ENCODE measurements around the gene SLC39A7.

Gene SLC39A7

GRCh38 chr6:33198853-33199436 lies 1.7 kb upstream of the SLC39A7 start:
- DNase-seq = no peak
- Histone ChIP-seq H4K12ac (ENCODE audit: low read depth, low read length) (no peak overlapping the region), H3K9me3 (ENCODE audit: insufficient read depth, low read depth, low read length) (peaks cover 3% of the 10 kb centered on the region), H3K27ac (ENCODE audit: low read depth, low read length) (no peak overlapping the region), H3K14ac (ENCODE audit: low read length) (no peak overlapping the region), H3K4me3 (ENCODE audit: low read depth, low read length) (no peak overlapping the region), H2AFZ (ENCODE audit: insufficient read depth, low read length, poor library complexity) (no peak overlapping the region), H3K4ac (ENCODE audit: low read depth, low read length) (no peak overlapping the region), H3K79me2 (ENCODE audit: control insufficient read depth, insufficient read depth, low read length, poor library complexity) (peaks cover 17% of the 10 kb centered on the region), H4K91ac (ENCODE audit: low read depth, low read length) (no peak overlapping the region), H3K4me2 (ENCODE audit: low read length) (peak overlapping the region; percentile 90), H4K8ac (ENCODE audit: low read depth, low read length) (no peak overlapping the region), H2BK120ac (ENCODE audit: insufficient read depth, low read length, poor library complexity) (no peak overlapping the region), H3K36me3 (ENCODE audit: control insufficient read depth in 1 of 2, insufficient read depth in 2 of 2, low read length in 2 of 2) (peaks cover 43 to 44% of the 10 kb centered on the region in 2 experiments), H2AK5ac (ENCODE audit: low read length) (no peak overlapping the region), H3K4me1 (ENCODE audit: control insufficient read depth in 1 of 2, insufficient read depth in 2 of 2, low read length in 2 of 2) (peaks cover 12 to 20% of the 10 kb centered on the region in 2 experiments), H3K18ac (ENCODE audit: low read length) (no peak overlapping the region), H3K79me1 (ENCODE audit: low read length) (peaks cover 11% of the 10 kb centered on the region), H3K27me3 (ENCODE audit: insufficient read depth, low read length) (no peaks in the 10 kb centered on the region), H2BK5ac (ENCODE audit: low read depth, low read length, poor library complexity) (no peak overlapping the region), H3K23ac (ENCODE audit: low read length) (no peak overlapping the region), H3K9ac (ENCODE audit: low read length) (no peak overlapping the region), H2BK12ac (ENCODE audit: low read length) (no peak overlapping the region)
- no CpG with 5 or more reads among the region's 3 CpGs for WGBS (ENCODE audit: extremely low coverage, insufficient coverage, insufficient read length)

GRCh38 chr6:33199687-33200218 lies 914 bp upstream of the SLC39A7 start:
- Histone ChIP-seq H3K18ac (ENCODE audit: low read length) (peak overlapping the region; percentile 95), H2BK12ac (ENCODE audit: low read length) (no peak overlapping the region), H4K12ac (ENCODE audit: low read depth, low read length) (peak overlapping the region; percentile 23), H3K23ac (ENCODE audit: low read length) (no peak overlapping the region), H3K4me2 (ENCODE audit: low read length) (peak overlapping the region; percentile 90), H3K36me3 (ENCODE audit: control insufficient read depth in 1 of 2, insufficient read depth in 2 of 2, low read length in 2 of 2) (peaks cover 39 to 43% of the 10 kb centered on the region in 2 experiments), H3K27me3 (ENCODE audit: insufficient read depth, low read length) (no peaks in the 10 kb centered on the region), H3K14ac (ENCODE audit: low read length) (peak overlapping the region; percentile 85), H4K8ac (ENCODE audit: low read depth, low read length) (no peak overlapping the region), H3K4me1 (ENCODE audit: control insufficient read depth in 1 of 2, insufficient read depth in 2 of 2, low read length in 2 of 2) (peaks cover 12 to 25% of the 10 kb centered on the region in 2 experiments), H3K9ac (ENCODE audit: low read length) (peak overlapping the region; percentile 65), H3K79me1 (ENCODE audit: low read length) (peaks cover 13% of the 10 kb centered on the region), H2AFZ (ENCODE audit: insufficient read depth, low read length, poor library complexity) (peak overlapping the region; percentile 51), H3K4me3 (ENCODE audit: low read depth, low read length) (peak overlapping the region; percentile 82), H4K91ac (ENCODE audit: low read depth, low read length) (peak overlapping the region; percentile 88), H2AK5ac (ENCODE audit: low read length) (no peak overlapping the region), H3K4ac (ENCODE audit: low read depth, low read length) (no peak overlapping the region), H2BK5ac (ENCODE audit: low read depth, low read length, poor library complexity) (no peak overlapping the region), H2BK120ac (ENCODE audit: insufficient read depth, low read length, poor library complexity) (peak overlapping the region; percentile 33), H3K27ac (ENCODE audit: low read depth, low read length) (peak overlapping the region; percentile 90), H3K79me2 (ENCODE audit: control insufficient read depth, insufficient read depth, low read length, poor library complexity) (peaks cover 19% of the 10 kb centered on the region), H3K9me3 (ENCODE audit: insufficient read depth, low read depth, low read length) (peaks cover 3% of the 10 kb centered on the region)
- DNase-seq = peak; percentile 82 to 88
- WGBS (ENCODE audit: extremely low coverage, insufficient coverage, insufficient read length) = no CpG with 5 or more reads among the region's 26 CpGs

- Histone ChIP-seq H3K27me3 (ENCODE audit: insufficient read depth, low read length) (no peaks in the 10 kb centered on the region), H3K79me2 (ENCODE audit: control insufficient read depth, insufficient read depth, low read length, poor library complexity) (peaks cover 20% of the 10 kb centered on the region), H4K91ac (ENCODE audit: low read depth, low read length) (peak overlapping the region; percentile 91), H3K23ac (ENCODE audit: low read length) (no peak overlapping the region), H3K36me3 (ENCODE audit: control insufficient read depth in 1 of 2, insufficient read depth in 2 of 2, low read length in 2 of 2) (peaks cover 28 to 29% of the 10 kb centered on the region in 2 experiments), H3K9ac (ENCODE audit: low read length) (peak overlapping the region; percentile 94), H2AFZ (ENCODE audit: insufficient read depth, low read length, poor library complexity) (peak overlapping the region; percentile 42), H4K8ac (ENCODE audit: low read depth, low read length) (peak overlapping the region; percentile 80), H3K4me3 (ENCODE audit: low read depth, low read length) (peak overlapping the region; percentile 82), H3K18ac (ENCODE audit: low read length) (peak overlapping the region; percentile 40), H3K4me1 (ENCODE audit: control insufficient read depth in 1 of 2, insufficient read depth in 2 of 2, low read length in 2 of 2) (peaks cover 20 to 35% of the 10 kb centered on the region in 2 experiments), H2BK5ac (ENCODE audit: low read depth, low read length, poor library complexity) (peak overlapping the region; percentile 50), H2BK120ac (ENCODE audit: insufficient read depth, low read length, poor library complexity) (peak overlapping the region; percentile 60), H3K4ac (ENCODE audit: low read depth, low read length) (peak overlapping the region; percentile 97), H2BK12ac (ENCODE audit: low read length) (peak overlapping the region; percentile 44), H3K14ac (ENCODE audit: low read length) (peak overlapping the region; percentile 55), H2AK5ac (ENCODE audit: low read length) (peak overlapping the region; percentile 65), H3K9me3 (ENCODE audit: insufficient read depth, low read depth, low read length) (peaks cover 3% of the 10 kb centered on the region), H3K79me1 (ENCODE audit: low read length) (peaks cover 14% of the 10 kb centered on the region), H3K27ac (ENCODE audit: low read depth, low read length) (peak overlapping the region; percentile 69), H4K12ac (ENCODE audit: low read depth, low read length) (peak overlapping the region; percentile 55), H3K4me2 (ENCODE audit: low read length) (peak overlapping the region; percentile 91)
- no peak for DNase-seq
- no CpG with 5 or more reads among the region's 14 CpGs for WGBS (ENCODE audit: extremely low coverage, insufficient coverage, insufficient read length)
Measured at GRCh38 chr6:33201147-33201545, 479 bp downstream of the SLC39A7 start.

GRCh38 chr6:33201935-33202334 lies 1.3 kb downstream of the SLC39A7 start:
- peaks cover 20% of the 10 kb centered on the region for H3K79me2 ChIP-seq (ENCODE audit: control insufficient read depth, insufficient read depth, low read length, poor library complexity)
- peak overlapping the region; percentile 42 for H2AFZ ChIP-seq (ENCODE audit: insufficient read depth, low read length, poor library complexity)
- no peak overlapping the region for H3K23ac ChIP-seq (ENCODE audit: low read length)
- H3K14ac ChIP-seq (ENCODE audit: low read length) = no peak overlapping the region
- H2BK12ac ChIP-seq (ENCODE audit: low read length) = no peak overlapping the region
- no peak overlapping the region for H2AK5ac ChIP-seq (ENCODE audit: low read length)
- no peak overlapping the region for H2BK120ac ChIP-seq (ENCODE audit: insufficient read depth, low read length, poor library complexity)
- no peak overlapping the region for H3K4me3 ChIP-seq (ENCODE audit: low read depth, low read length)
- no peak for DNase-seq
- H4K91ac ChIP-seq (ENCODE audit: low read depth, low read length) = no peak overlapping the region
- H3K27ac ChIP-seq (ENCODE audit: low read depth, low read length) = no peak overlapping the region
- H3K4me2 ChIP-seq (ENCODE audit: low read length) = peak overlapping the region; percentile 91
- no peak overlapping the region for H3K9ac ChIP-seq (ENCODE audit: low read length)
- peaks cover 3% of the 10 kb centered on the region for H3K9me3 ChIP-seq (ENCODE audit: insufficient read depth, low read depth, low read length)
- H3K36me3 ChIP-seq (ENCODE audit: control insufficient read depth in 1 of 2, insufficient read depth in 2 of 2, low read length in 2 of 2) = peaks cover 24 to 28% of the 10 kb centered on the region in 2 experiments
- H3K27me3 ChIP-seq (ENCODE audit: insufficient read depth, low read length) = no peaks in the 10 kb centered on the region
- H3K4me1 ChIP-seq (ENCODE audit: control insufficient read depth in 1 of 2, insufficient read depth in 2 of 2, low read length in 2 of 2) = peaks cover 20 to 35% of the 10 kb centered on the region in 2 experiments
- WGBS (ENCODE audit: extremely low coverage, insufficient coverage, insufficient read length) = no CpG with 5 or more reads among the region's 6 CpGs
- no peak overlapping the region for H4K8ac ChIP-seq (ENCODE audit: low read depth, low read length)
- H4K12ac ChIP-seq (ENCODE audit: low read depth, low read length) = peak overlapping the region; percentile 50
- H3K79me1 ChIP-seq (ENCODE audit: low read length) = peaks cover 14% of the 10 kb centered on the region
- no peak overlapping the region for H3K18ac ChIP-seq (ENCODE audit: low read length)
- H2BK5ac ChIP-seq (ENCODE audit: low read depth, low read length, poor library complexity) = no peak overlapping the region
- peak overlapping the region; percentile 97 for H3K4ac ChIP-seq (ENCODE audit: low read depth, low read length)

All from trophoblast cell (in vitro differentiated cells and primary cell).